Mesenchymal stem cell (in vitro differentiated cells and primary cell): ENCODE measurements around the gene SYCP1.
"Not testable (repeated sequence)": the region's sequence is repeated elsewhere in the genome, so short reads cannot be mapped to it uniquely, and the experiment has no call there.

ENCODE experiments used
- DNase-seq: peaks from one replicate; pipeline ENCODE4 v3.0.0-alpha.2; 2013
- H2AFZ ChIP-seq: one replicate; pipeline ENCODE4 v1.6.1; 2013; ENCODE audit warnings: low read depth, mild to moderate bottlenecking, control low read depth, inconsistent platforms, low read length, moderate library complexity
- H2AK5ac ChIP-seq: 2 replicates; pipeline ENCODE4 v1.6.1; 2013; ENCODE audit warnings: low read length, moderate library complexity, mild to moderate bottlenecking, inconsistent platforms; ENCODE audit not compliant: severe bottlenecking
- H2BK120ac ChIP-seq: one replicate; pipeline ENCODE4 v1.6.1; 2013; ENCODE audit warnings: low read depth, mild to moderate bottlenecking, inconsistent platforms, low read length, moderate library complexity
- H2BK12ac ChIP-seq, 2 experiments: one replicate each; pipeline ENCODE4 v1.6.1; 2013; ENCODE audit warnings: inconsistent platforms in 2 of 2, low read length in 2 of 2, mild to moderate bottlenecking in 2 of 2, moderate library complexity in 2 of 2, control low read depth in 1 of 2
- H2BK15ac ChIP-seq: one replicate; pipeline ENCODE4 v1.6.1; 2013; ENCODE audit warnings: mild to moderate bottlenecking, low read depth, inconsistent platforms; ENCODE audit not compliant: poor library complexity, severe bottlenecking
- H2BK5ac ChIP-seq: 2 replicates; pipeline ENCODE4 v1.6.1; 2013; ENCODE audit warnings: low read depth, mild to moderate bottlenecking, low read length, control low read depth, inconsistent platforms; ENCODE audit not compliant: poor library complexity, severe bottlenecking
- H3K14ac ChIP-seq, 2 experiments: one replicate each; pipeline ENCODE4 v1.6.1; 2013; ENCODE audit warnings: inconsistent platforms in 2 of 2, low read length in 2 of 2, control low read depth in 1 of 2, mild to moderate bottlenecking in 1 of 2, moderate library complexity in 1 of 2
- H3K18ac ChIP-seq, 2 experiments: one replicate each; pipeline ENCODE4 v1.6.1; 2013; ENCODE audit warnings: inconsistent platforms in 2 of 2, low read length in 2 of 2, control low read depth in 1 of 2, low read depth in 1 of 2, mild to moderate bottlenecking in 1 of 2
- H3K23ac ChIP-seq, 2 experiments: one replicate each; pipeline ENCODE4 v1.6.1; 2013; ENCODE audit warnings: inconsistent platforms in 2 of 2, low read length in 2 of 2, mild to moderate bottlenecking in 2 of 2, moderate library complexity in 2 of 2, control low read depth in 1 of 2
- H3K27ac ChIP-seq: 2 replicates; pipeline ENCODE4 v1.5.1; 2013; ENCODE audit warnings: mild to moderate bottlenecking, moderate library complexity, low read length, control low read depth, inconsistent platforms; ENCODE audit not compliant: poor library complexity, severe bottlenecking
- H3K27me3 ChIP-seq, 2 experiments: 2 replicates each; pipeline versions ENCODE4 v1.6.1 to v1.7.0; 2013; ENCODE audit warnings: low read length in 2 of 2, mild to moderate bottlenecking in 2 of 2, moderate library complexity in 2 of 2, control low read depth in 1 of 2, inconsistent platforms in 1 of 2; ENCODE audit not compliant: control insufficient read depth in 1 of 2, insufficient read depth in 1 of 2
- H3K36me3 ChIP-seq, 2 experiments: 2 replicates each; pipeline versions ENCODE4 v1.6.1 to v1.7.0; 2013; ENCODE audit warnings: low read length in 2 of 2, control low read depth in 1 of 2, inconsistent platforms in 1 of 2, low read depth in 1 of 2, mild to moderate bottlenecking in 1 of 2; ENCODE audit not compliant: insufficient read depth in 2 of 2, control insufficient read depth in 1 of 2
- H3K4ac ChIP-seq, 2 experiments: one replicate each; pipeline ENCODE4 v1.6.1; 2013; ENCODE audit warnings: inconsistent platforms in 2 of 2, low read length in 2 of 2, mild to moderate bottlenecking in 2 of 2, moderate library complexity in 2 of 2, control low read depth in 1 of 2, low read depth in 1 of 2
- H3K4me1 ChIP-seq: 2 replicates; pipeline ENCODE4 v1.6.1; 2013; ENCODE audit warnings: low read depth, low read length, control low read depth; ENCODE audit not compliant: control insufficient read depth, insufficient read depth
- H3K4me2 ChIP-seq: 2 replicates; pipeline ENCODE4 v1.6.1; 2013; ENCODE audit warnings: low read length, mild to moderate bottlenecking, inconsistent platforms; ENCODE audit not compliant: poor library complexity, severe bottlenecking
- H3K4me3 ChIP-seq, 2 experiments: 2 replicates each; pipeline versions ENCODE4 v1.5.1 to v1.7.0; 2013; ENCODE audit warnings: low read length in 2 of 2, mild to moderate bottlenecking in 2 of 2, control low read depth in 1 of 2, low read depth in 1 of 2; ENCODE audit not compliant: insufficient read depth in 1 of 2
- H3K79me1 ChIP-seq: replicated peaks from 2 replicates; pipeline ENCODE4 v1.6.1; 2013; ENCODE audit warnings: mild to moderate bottlenecking, control low read depth, low read length, inconsistent platforms; ENCODE audit not compliant: poor library complexity, severe bottlenecking
- H3K9ac ChIP-seq: 2 replicates; pipeline ENCODE4 v1.7.0; 2013; ENCODE audit warnings: mild to moderate bottlenecking, low read length, moderate library complexity
- H3K9me3 ChIP-seq: 2 replicates; pipeline ENCODE4 v1.7.0; 2013; ENCODE audit warnings: mild to moderate bottlenecking, low read length; ENCODE audit not compliant: control insufficient read depth
- H4K8ac ChIP-seq: one replicate; pipeline ENCODE4 v1.6.1; 2013; ENCODE audit warnings: inconsistent platforms, mild to moderate bottlenecking, low read length, moderate library complexity
- H4K91ac ChIP-seq: one replicate; pipeline ENCODE4 v1.6.1; 2013; ENCODE audit warnings: mild to moderate bottlenecking, low read length, inconsistent platforms
- WGBS: methylation state at CpG from one replicate; pipeline ENCODE4 v1.1.7; 2013; ENCODE audit warnings: mixed read lengths; 5-methylcytosine and 5-hydroxymethylcytosine counted together

The SYCP1 gene

DNA sequence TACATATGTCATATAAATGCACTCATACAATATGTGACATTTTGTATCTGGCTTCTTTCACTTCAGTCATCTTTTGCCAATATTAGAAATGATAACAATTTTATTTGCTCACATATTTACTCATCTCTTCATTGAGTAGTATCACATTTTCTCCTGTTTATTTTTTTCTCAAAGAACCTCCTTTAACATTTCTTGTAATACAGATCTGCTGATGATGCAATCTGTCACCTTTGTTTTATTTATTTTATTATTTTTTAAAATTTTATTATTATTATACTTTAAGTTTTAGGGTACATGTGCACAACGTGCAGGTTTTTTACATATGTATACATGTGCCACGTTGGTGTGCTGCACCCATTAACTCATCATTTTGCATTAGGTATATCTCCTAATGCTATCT lies 159.1 kb downstream of the SYCP1 start:
- Histone ChIP-seq H2BK12ac (no peak overlapping the region), H3K9me3 (no peaks in the 10 kb centered on the region), H3K4me1 (no peaks in the 10 kb centered on the region), H2AK5ac (no peak overlapping the region), H2BK5ac (no peak overlapping the region), H2BK15ac (no peak overlapping the region), H3K14ac (no peak overlapping the region), H4K8ac (no peak overlapping the region), H3K9ac (no peak overlapping the region), H3K27me3 (peaks cover 0 to 3% of the 10 kb centered on the region in 2 experiments), H3K4me2 (no peak overlapping the region), H3K4me3 (no peak overlapping the region), H3K27ac (no peak overlapping the region), H3K79me1 (no peaks in the 10 kb centered on the region), H2BK120ac (no peak overlapping the region), H3K18ac (no peak overlapping the region), H4K91ac (no peak overlapping the region), H3K36me3 (no peaks in the 10 kb centered on the region), H3K23ac (no peak overlapping the region), H2AFZ (no peak overlapping the region), H3K4ac (no peak overlapping the region)
- DNase-seq: no peak
- WGBS: 88% methylated on average over 2 of the region's 2 CpGs

GRCh38 chr1:115019549-115019948 lies 164.9 kb downstream of the SYCP1 start:
- 84% methylated on average over 9 of the region's 9 CpGs for WGBS
- peaks cover 5 to 16% of the 10 kb centered on the region in 2 experiments for H3K27me3 ChIP-seq
- not testable (repeated sequence) for H2AK5ac ChIP-seq, H3K79me1 ChIP-seq, H2BK120ac ChIP-seq, H3K9me3 ChIP-seq, H4K91ac ChIP-seq, H2AFZ ChIP-seq, H2BK12ac ChIP-seq, H4K8ac ChIP-seq, H3K36me3 ChIP-seq, H3K23ac ChIP-seq, H3K27ac ChIP-seq, H2BK15ac ChIP-seq, H2BK5ac ChIP-seq, H3K9ac ChIP-seq, H3K4me1 ChIP-seq, H3K4me2 ChIP-seq, H3K4me3 ChIP-seq, H3K18ac ChIP-seq, H3K14ac ChIP-seq, H3K4ac ChIP-seq, DNase-seq

DNA sequence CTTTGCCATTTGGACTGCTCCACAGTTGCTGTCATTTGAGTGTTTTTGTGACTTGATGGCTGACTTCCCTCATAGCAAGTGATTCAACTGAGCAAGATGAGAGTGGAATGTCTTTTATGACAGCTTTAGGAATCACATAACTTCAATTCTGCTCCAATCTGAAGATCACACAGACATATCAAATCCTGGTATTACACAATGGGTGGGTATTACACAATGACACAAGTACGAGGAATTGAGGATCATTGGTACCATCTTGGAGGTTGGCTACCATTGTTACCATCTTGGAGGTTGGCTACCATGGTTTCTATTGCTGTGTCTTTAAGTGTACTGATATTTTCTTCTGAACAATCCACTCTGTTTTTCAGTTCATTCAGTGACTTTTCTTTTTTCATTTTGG lies 166.5 kb downstream of the SYCP1 start:
- H3K9ac ChIP-seq: no peak overlapping the region
- H2BK120ac ChIP-seq: no peak overlapping the region
- H3K18ac ChIP-seq: no peak overlapping the region
- no peak overlapping the region for H4K8ac ChIP-seq
- no peak overlapping the region for H3K4me2 ChIP-seq
- H3K27ac ChIP-seq: no peak overlapping the region
- no peak overlapping the region for H2BK12ac ChIP-seq
- H3K23ac ChIP-seq: no peak overlapping the region
- no peak overlapping the region for H4K91ac ChIP-seq
- H2BK15ac ChIP-seq: no peak overlapping the region
- H3K4me3 ChIP-seq: no peak overlapping the region
- peaks cover 5 to 16% of the 10 kb centered on the region in 2 experiments for H3K27me3 ChIP-seq
- no peaks in the 10 kb centered on the region for H3K9me3 ChIP-seq
- H3K4me1 ChIP-seq: no peaks in the 10 kb centered on the region
- H2AK5ac ChIP-seq: no peak overlapping the region
- 42% methylated on average over 1 of the region's 1 CpG for WGBS
- no peaks in the 10 kb centered on the region for H3K36me3 ChIP-seq
- no peak overlapping the region for H3K4ac ChIP-seq
- no peak for DNase-seq
- H2AFZ ChIP-seq: no peak overlapping the region
- no peaks in the 10 kb centered on the region for H3K79me1 ChIP-seq
- no peak overlapping the region for H3K14ac ChIP-seq
- H2BK5ac ChIP-seq: no peak overlapping the region

- no peak overlapping the region for H3K4me3 ChIP-seq
- no peak overlapping the region for H2AFZ ChIP-seq
- H2BK12ac ChIP-seq: no peak overlapping the region
- H3K4me2 ChIP-seq: no peak overlapping the region
- no peaks in the 10 kb centered on the region for H3K9me3 ChIP-seq
- no peak overlapping the region for H2BK5ac ChIP-seq
- H3K9ac ChIP-seq: no peak overlapping the region
- H3K36me3 ChIP-seq: no peaks in the 10 kb centered on the region
- H3K23ac ChIP-seq: no peak overlapping the region
- no peak overlapping the region for H3K4ac ChIP-seq
- H3K79me1 ChIP-seq: no peaks in the 10 kb centered on the region
- H4K8ac ChIP-seq: no peak overlapping the region
- no peak overlapping the region for H2AK5ac ChIP-seq
- H3K14ac ChIP-seq: no peak overlapping the region
- H2BK120ac ChIP-seq: no peak overlapping the region
- H3K27ac ChIP-seq: no peak overlapping the region
- no peak overlapping the region for H3K18ac ChIP-seq
- peaks cover 5 to 16% of the 10 kb centered on the region in 2 experiments for H3K27me3 ChIP-seq
- H3K4me1 ChIP-seq: no peaks in the 10 kb centered on the region
- H4K91ac ChIP-seq: no peak overlapping the region
- no peak overlapping the region for H2BK15ac ChIP-seq
- no peak for DNase-seq
Measured at GRCh38 chr1:115023593-115023992, 168.9 kb downstream of the SYCP1 start.
